MV-4-11 (cell line): ENCODE results near the gene ELOB.

Experiments used
- DNase-seq: peaks from one replicate; lab custom pipeline; 2025; lab: John Stamatoyannopoulos, UW

The ELOB gene

DNA sequence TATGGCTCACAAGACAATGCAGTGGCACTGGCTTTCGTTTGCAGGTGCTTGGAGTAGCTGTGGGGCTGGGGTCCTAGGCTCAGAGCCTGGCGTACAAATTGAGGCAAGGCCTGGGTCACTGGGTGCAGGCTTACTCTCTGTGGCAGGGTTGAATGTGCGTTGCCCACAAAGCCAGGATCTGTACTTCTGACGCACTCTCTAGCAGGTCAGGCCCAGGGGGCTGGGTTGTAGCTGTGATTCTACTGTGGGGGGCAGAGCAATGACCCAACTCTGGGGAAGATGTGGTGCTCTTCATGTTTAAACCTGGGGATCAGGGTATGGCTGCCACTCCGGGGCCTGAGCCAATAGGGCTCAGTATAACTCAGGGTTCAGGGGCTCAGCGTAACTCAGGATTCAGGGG is 33.6 kb upstream of the ELOB start:
- DNase-seq, result no peak

DNA sequence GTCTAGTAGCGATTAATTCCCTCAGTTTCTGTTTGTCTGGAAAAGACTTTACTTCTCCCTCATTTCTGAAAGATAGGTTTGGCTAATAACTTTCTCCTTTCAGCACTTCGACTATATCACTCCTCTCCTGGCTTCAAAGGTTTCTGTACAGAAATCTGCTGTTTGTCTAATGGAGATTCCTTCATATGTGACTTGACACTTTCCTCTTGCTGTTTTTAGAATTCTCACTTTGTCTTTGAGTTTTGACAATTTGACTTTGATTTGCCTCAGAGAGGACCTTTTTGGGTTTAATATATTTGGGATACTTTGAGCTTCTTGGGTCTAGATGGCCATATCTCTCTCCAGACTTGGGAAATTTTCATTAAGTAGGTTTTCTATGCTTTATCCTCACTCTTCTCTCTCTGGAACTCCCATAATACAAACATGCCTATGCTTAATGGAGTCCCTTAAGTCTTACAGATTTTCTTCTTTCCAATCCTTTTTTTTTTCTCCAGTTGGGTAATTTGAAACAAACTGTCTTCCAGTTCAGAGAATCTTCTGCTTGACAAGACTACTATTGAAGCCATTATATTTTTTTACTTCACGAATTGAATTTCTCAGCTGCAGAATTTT is 32.2 kb upstream of the ELOB start:
- DNase-seq, result no peak

DNA sequence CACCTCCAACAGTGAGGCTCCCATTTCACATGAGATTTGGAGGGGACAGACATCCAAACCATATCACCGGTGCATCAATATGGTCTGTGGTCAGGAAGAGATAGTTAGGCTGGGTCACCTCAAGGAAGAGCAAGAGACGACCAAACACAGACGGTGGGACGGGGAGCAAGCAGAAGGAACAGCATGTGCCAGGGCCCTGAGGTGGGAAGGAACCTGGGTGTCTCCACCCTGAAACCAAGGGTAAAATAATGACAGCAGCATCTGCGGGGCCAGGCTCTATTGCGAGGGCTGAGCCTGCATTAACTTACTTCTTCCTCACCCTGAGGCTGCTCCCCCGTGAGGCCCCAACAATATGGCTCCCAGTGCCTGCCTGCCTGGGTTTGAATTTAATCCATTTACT is 31.1 kb upstream of the ELOB start:
- no peak for DNase-seq

GRCh38 chr16:2806286-2806685 is 29.2 kb upstream of the ELOB start:
- no peak for DNase-seq

GRCh38 chr16:2804728-2805127 is 27.6 kb upstream of the ELOB start:
- no peak for DNase-seq

- no peak for DNase-seq
Observed at GRCh38 chr16:2803545-2804195, 26.6 kb upstream of the ELOB start.

DNA sequence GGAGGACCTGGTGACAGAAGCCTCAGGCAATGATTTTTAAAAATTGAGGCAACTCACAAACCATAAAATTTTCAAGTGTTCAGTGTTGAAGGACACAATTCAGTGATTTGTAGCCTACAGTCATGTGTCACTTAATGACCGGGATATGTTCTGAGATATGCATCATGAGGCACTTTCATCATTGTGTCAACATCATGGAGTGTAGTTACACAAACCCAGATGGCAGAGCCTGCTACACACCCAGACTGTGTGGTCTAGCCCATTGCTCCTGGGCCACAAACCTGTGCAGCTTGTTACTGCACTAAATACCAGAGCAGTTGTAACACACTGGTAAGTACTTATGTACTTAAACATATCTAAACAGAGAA is 22.8 kb upstream of the ELOB start:
- no peak for DNase-seq

- no peak for DNase-seq
Observed at GRCh38 chr16:2799205-2799858, 22.3 kb upstream of the ELOB start.

DNA sequence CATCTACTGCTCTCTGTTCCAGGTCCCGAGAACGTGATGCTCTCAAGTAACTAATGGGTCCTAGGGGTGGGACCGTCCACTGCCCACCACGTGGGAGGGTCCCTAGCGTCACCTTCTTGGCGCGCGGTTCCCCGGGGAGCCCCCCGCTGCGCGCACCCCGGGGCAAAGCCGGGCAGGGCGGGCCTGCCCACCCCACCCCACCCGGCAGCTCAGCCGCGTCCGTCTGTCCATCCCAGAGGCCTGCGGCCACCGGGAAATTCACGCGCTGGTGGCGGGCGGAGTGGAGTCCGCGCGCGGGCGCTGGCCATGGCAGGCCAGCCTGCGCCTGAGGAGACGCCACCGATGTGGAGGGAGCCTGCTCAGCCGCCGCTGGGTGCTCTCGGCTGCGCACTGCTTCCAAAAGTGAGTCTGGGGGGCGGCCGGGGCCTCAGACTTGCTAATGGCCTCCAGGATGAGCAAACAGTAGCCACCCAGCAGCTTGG is 21.7 kb upstream of the ELOB start:
- no peak for DNase-seq

DNA sequence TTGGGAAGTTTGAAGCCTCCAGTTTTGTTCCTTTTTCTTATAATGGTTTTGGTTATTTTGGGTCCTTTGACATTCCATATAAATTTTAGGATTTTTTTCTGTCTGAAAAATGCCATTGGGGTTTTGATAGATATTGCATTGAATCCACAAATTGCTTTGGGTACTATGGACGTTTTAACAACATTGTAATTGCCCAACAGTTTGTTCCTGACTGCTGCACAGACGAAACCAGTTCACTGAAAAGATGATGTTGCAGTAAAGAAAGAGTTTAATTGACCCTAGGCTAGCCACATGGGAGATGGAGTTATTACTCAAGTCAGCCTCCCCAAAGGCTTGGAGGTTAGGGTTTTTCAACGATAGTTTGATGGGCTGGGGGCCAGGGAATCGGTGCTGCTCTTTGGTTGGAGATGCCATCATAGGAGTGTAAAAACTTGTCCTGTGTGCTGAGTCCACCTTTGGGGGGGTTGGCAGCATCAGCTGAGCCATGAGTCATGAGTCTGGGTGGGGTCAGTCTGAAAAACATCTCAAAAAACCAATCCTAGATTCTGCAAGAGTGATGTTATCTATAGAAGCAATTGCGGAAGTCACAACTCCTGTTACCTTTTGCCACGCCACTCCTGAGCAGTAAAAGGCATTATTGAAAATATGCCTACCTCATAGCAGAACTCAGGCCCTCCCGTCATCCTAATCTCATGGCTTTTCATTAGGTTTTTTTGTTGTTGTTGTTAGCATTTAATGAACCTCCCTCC is 18.5 kb upstream of the ELOB start:
- DNase-seq, result peak; percentile 34

GRCh38 chr16:2792940-2793339 is 15.9 kb upstream of the ELOB start:
- DNase-seq, result no peak

GRCh38 chr16:2791174-2791573 is 14.1 kb upstream of the ELOB start:
- no peak for DNase-seq

GRCh38 chr16:2790631-2791030 is 13.6 kb upstream of the ELOB start:
- DNase-seq, result no peak

DNA sequence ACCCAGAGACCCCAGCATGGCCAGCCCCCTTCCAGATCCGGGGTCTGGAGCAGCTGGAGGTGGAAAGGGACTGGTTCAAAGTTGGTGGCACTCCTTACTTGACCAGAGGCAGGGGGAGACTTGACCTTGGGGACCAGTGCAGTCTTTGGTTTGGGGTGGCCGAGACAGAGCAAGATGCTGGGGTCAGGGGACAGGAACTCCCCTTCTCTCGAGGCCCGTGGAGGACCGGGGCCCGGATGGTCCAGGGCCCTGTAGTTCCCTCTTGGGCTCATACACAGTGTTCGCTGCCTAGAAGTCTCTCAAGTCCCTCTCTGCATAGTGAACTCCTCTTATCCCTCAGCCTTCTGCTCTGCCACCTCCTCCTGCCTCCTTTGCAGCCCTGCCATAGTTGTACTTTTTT is 10.9 kb upstream of the ELOB start:
- DNase-seq, result no peak

DNA sequence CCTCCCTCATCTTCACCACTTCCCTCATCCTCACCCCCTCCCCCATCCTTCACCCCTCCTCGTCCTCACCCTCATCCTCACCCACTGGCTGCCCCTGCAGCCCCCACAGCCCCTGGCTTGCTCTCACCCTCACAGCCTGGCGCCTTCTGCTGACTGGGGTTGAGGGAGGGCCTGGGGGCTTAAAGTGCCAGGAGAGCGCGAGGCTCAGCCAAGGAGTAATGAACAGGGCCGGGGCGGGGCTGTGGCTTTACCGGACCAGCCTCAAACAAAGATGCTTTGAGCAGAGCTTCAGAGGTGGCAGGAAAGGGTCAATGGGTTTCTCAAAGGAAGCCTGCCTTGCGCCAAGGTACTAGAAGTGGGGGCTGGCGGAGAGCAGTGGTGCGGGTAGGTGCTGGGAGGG is 10.3 kb upstream of the ELOB start, which contains the start of gene PRSS33:
Gene PRSS33, minus strand, starts transcription at position 155 of the 400 bp plus-strand sequence. CDS start 1,013 bp downstream, outside the sequence.
- DNase-seq, result no peak

- no peak for DNase-seq
Observed at GRCh38 chr16:2786826-2787151, 9.7 kb upstream of the ELOB start.

GRCh38 chr16:2786061-2786825 is 9.2 kb upstream of the ELOB start:
- no peak for DNase-seq

GRCh38 chr16:2785101-2785991 is 8.3 kb upstream of the ELOB start:
- DNase-seq, result no peak

GRCh38 chr16:2784358-2785100 is 7.4 kb upstream of the ELOB start:
- DNase-seq, result no peak
